Endothelial cell (in vitro differentiated cells): ENCODE measurements around the gene R3HDM1. TPM values are rescaled to one million over a fixed set of nuclear protein-coding genes. Genes with fewer than 3 reads are reported as not detected.
"Not testable (repeated sequence)": the region's sequence is repeated elsewhere in the genome, so short reads cannot be mapped to it uniquely, and the experiment has no call there.

Experiments used
- DNase-seq: peaks from one replicate; pipeline ENCODE4 v3.0.0; 2021; ENCODE audit warnings: low spot score
- H3K27ac Mint-ChIP-seq: one replicate; pipeline ENCODE4 v1.8.0; 2021; ENCODE audit warnings: mixed read lengths, inconsistent platforms; ENCODE audit not compliant: unreplicated experiment
- H3K27me3 Mint-ChIP-seq: one replicate; pipeline ENCODE4 v1.8.0; 2021; ENCODE audit warnings: mild to moderate bottlenecking, moderate library complexity, mixed read lengths, inconsistent platforms; ENCODE audit not compliant: unreplicated experiment
- H3K36me3 Mint-ChIP-seq: one replicate; pipeline ENCODE4 v1.8.0; 2021; ENCODE audit warnings: mild to moderate bottlenecking, low read depth, mixed read lengths, inconsistent platforms; ENCODE audit not compliant: unreplicated experiment
- H3K4me1 Mint-ChIP-seq: one replicate; pipeline ENCODE4 v1.8.0; 2021; ENCODE audit warnings: mild to moderate bottlenecking, mixed read lengths, inconsistent platforms; ENCODE audit not compliant: unreplicated experiment
- H3K4me3 Mint-ChIP-seq: one replicate; pipeline ENCODE4 v1.8.0; 2021; ENCODE audit warnings: mild to moderate bottlenecking, mixed read lengths, inconsistent platforms; ENCODE audit not compliant: unreplicated experiment
- H3K9me3 Mint-ChIP-seq: one replicate; pipeline ENCODE4 v1.8.0; 2021; ENCODE audit warnings: mixed read lengths, inconsistent platforms; ENCODE audit not compliant: unreplicated experiment
- total RNA-seq: library from RNA; stranded (reverse); fragmentation: NEBNext Ultra II Directional; extraction: Animal tissue kit (Norgen Biotek cat#: 25700); gene quantifications from one replicate; pipeline ENCODE4 v1.2.1, GENCODE V29; 2021; ENCODE audit not compliant: unreplicated experiment
- TF ChIP-seq, protein P1 (sequence below): fragments of 200-600 bp; sonication (generic); IDR thresholded peaks from one replicate; pipeline ENCODE4 v1.5.0; 2021; ENCODE audit warnings: antibody characterized with exemption; ENCODE audit not compliant: unreplicated experiment

The R3HDM1 gene
- total RNA-seq, 1 donor from 2014 or later, result 36.1 TPM

GRCh38 chr2:135641156-135642068, 110.1 kb downstream of the R3HDM1 start:
- TF ChIP-seq, protein P1, sequence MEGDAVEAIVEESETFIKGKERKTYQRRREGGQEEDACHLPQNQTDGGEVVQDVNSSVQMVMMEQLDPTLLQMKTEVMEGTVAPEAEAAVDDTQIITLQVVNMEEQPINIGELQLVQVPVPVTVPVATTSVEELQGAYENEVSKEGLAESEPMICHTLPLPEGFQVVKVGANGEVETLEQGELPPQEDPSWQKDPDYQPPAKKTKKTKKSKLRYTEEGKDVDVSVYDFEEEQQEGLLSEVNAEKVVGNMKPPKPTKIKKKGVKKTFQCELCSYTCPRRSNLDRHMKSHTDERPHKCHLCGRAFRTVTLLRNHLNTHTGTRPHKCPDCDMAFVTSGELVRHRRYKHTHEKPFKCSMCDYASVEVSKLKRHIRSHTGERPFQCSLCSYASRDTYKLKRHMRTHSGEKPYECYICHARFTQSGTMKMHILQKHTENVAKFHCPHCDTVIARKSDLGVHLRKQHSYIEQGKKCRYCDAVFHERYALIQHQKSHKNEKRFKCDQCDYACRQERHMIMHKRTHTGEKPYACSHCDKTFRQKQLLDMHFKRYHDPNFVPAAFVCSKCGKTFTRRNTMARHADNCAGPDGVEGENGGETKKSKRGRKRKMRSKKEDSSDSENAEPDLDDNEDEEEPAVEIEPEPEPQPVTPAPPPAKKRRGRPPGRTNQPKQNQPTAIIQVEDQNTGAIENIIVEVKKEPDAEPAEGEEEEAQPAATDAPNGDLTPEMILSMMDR, result no peak
- H3K4me3 Mint-ChIP-seq, result no peak overlapping the region

GRCh38 chr2:135647836-135648579, 116.7 kb downstream of the R3HDM1 start:
- Mint-ChIP-seq H3K27me3 (no peaks in the 10 kb centered on the region), H3K27ac (no peak overlapping the region), H3K4me1 (no peaks in the 10 kb centered on the region), H3K4me3 (no peak overlapping the region), H3K9me3 (no peaks in the 10 kb centered on the region), H3K36me3 (peaks cover 8% of the 10 kb centered on the region)
- TF ChIP-seq, protein P1, result no peak
- DNase-seq, result no peak

More at GRCh38 chr2:135641156-135642068, 110.1 kb downstream of the R3HDM1 start:
- Mint-ChIP-seq H3K4me1 (no peaks in the 10 kb centered on the region), H3K9me3 (no peaks in the 10 kb centered on the region), H3K36me3 (peaks cover 8% of the 10 kb centered on the region), H3K27me3 (no peaks in the 10 kb centered on the region), H3K27ac (no peak overlapping the region)
- DNase-seq, result no peak

- H3K36me3 Mint-ChIP-seq, result peaks cover 5% of the 10 kb centered on the region
- H3K27me3 Mint-ChIP-seq, result no peaks in the 10 kb centered on the region
- H3K27ac Mint-ChIP-seq, result no peak overlapping the region
- H3K9me3 Mint-ChIP-seq, result no peaks in the 10 kb centered on the region
- no peak for DNase-seq
- no peaks in the 10 kb centered on the region for H3K4me1 Mint-ChIP-seq
- H3K4me3 Mint-ChIP-seq, result no peak overlapping the region
- TF ChIP-seq, protein P1, result no peak
Measured at GRCh38 chr2:135650721-135651120, 119.4 kb downstream of the R3HDM1 start.

- Mint-ChIP-seq H3K4me3 (no peak overlapping the region), H3K36me3 (peaks cover 4% of the 10 kb centered on the region), H3K9me3 (no peaks in the 10 kb centered on the region), H3K4me1 (no peaks in the 10 kb centered on the region), H3K27me3 (no peaks in the 10 kb centered on the region), H3K27ac (no peak overlapping the region)
- TF ChIP-seq, protein P1, result no peak
- no peak for DNase-seq
Measured at GRCh38 chr2:135651717-135652116, 120.4 kb downstream of the R3HDM1 start.

GRCh38 chr2:135654239-135654638, 123.0 kb downstream of the R3HDM1 start:
- not testable (repeated sequence) for H3K27me3 Mint-ChIP-seq, H3K36me3 Mint-ChIP-seq, H3K4me1 Mint-ChIP-seq, H3K9me3 Mint-ChIP-seq, H3K27ac Mint-ChIP-seq, H3K4me3 Mint-ChIP-seq, DNase-seq
